ENCODE data around the gene ADPRM. TPM values are rescaled to one million over a fixed set of nuclear protein-coding genes. Genes with fewer than 3 reads are reported as not detected.
"Not testable (repeated sequence)": the region's sequence is repeated elsewhere in the genome, so short reads cannot be mapped to it uniquely, and the experiment has no call there.

ADPRM gene
- total RNA-seq, 1 donor from 2014 or later, result 10.3 TPM

- Mint-ChIP-seq H3K36me3 (ENCODE audit: low read depth) (no peaks in the 10 kb centered on the region), H3K4me3 (ENCODE audit: low read depth) (no peak overlapping the region), H3K27me3 (ENCODE audit: low read depth) (no peaks in the 10 kb centered on the region), H3K27ac (no peak overlapping the region), H3K9me3 (no peaks in the 10 kb centered on the region), H3K4me1 (ENCODE audit: low read depth) (no peaks in the 10 kb centered on the region)
- intact Hi-C loops (cut with micrococcal nuclease), result no loop called here
- no peak for DNase-seq (ENCODE audit: low spot score)
These were observed 30.5 kb upstream of the ADPRM start for GRCh38 chr17:10666906-10667305.

GRCh38 chr17:10668775-10669174 is 28.6 kb upstream of the ADPRM start:
- intact Hi-C loops (cut with micrococcal nuclease), result no loop called here

GRCh38 chr17:10673312-10673711 is 24.1 kb upstream of the ADPRM start:
- no peaks in the 10 kb centered on the region for H3K27me3 Mint-ChIP-seq (ENCODE audit: low read depth)
- no peak overlapping the region for H3K4me3 Mint-ChIP-seq (ENCODE audit: low read depth)
- no peak for DNase-seq (ENCODE audit: low spot score)
- intact Hi-C loops (cut with micrococcal nuclease), result no loop called here
- no peak overlapping the region for H3K27ac Mint-ChIP-seq
- no peaks in the 10 kb centered on the region for H3K9me3 Mint-ChIP-seq
- peaks cover 31% of the 10 kb centered on the region for H3K36me3 Mint-ChIP-seq (ENCODE audit: low read depth)
- H3K4me1 Mint-ChIP-seq (ENCODE audit: low read depth), result no peaks in the 10 kb centered on the region

More at GRCh38 chr17:10668775-10669174, 28.6 kb upstream of the ADPRM start:
- no peak overlapping the region for H3K4me3 Mint-ChIP-seq (ENCODE audit: low read depth)
- no peaks in the 10 kb centered on the region for H3K27me3 Mint-ChIP-seq (ENCODE audit: low read depth)
- no peak for DNase-seq (ENCODE audit: low spot score)
- no peaks in the 10 kb centered on the region for H3K9me3 Mint-ChIP-seq
- no peaks in the 10 kb centered on the region for H3K4me1 Mint-ChIP-seq (ENCODE audit: low read depth)
- no peak overlapping the region for H3K27ac Mint-ChIP-seq
- H3K36me3 Mint-ChIP-seq (ENCODE audit: low read depth), result peaks cover 3% of the 10 kb centered on the region

GRCh38 chr17:10674704-10675103 is 22.7 kb upstream of the ADPRM start:
- no peak overlapping the region for H3K27ac Mint-ChIP-seq
- DNase-seq (ENCODE audit: low spot score), result no peak
- H3K9me3 Mint-ChIP-seq, result no peaks in the 10 kb centered on the region
- intact Hi-C loops (cut with micrococcal nuclease), result no loop called here
- H3K4me1 Mint-ChIP-seq (ENCODE audit: low read depth), result no peaks in the 10 kb centered on the region
- H3K27me3 Mint-ChIP-seq (ENCODE audit: low read depth), result no peaks in the 10 kb centered on the region
- no peak overlapping the region for H3K4me3 Mint-ChIP-seq (ENCODE audit: low read depth)
- peaks cover 41% of the 10 kb centered on the region for H3K36me3 Mint-ChIP-seq (ENCODE audit: low read depth)

- H3K4me3 Mint-ChIP-seq (ENCODE audit: low read depth), result no peak overlapping the region
- H3K27ac Mint-ChIP-seq, result no peak overlapping the region
- peaks cover 77% of the 10 kb centered on the region for H3K36me3 Mint-ChIP-seq (ENCODE audit: low read depth)
- no peaks in the 10 kb centered on the region for H3K27me3 Mint-ChIP-seq (ENCODE audit: low read depth)
- intact Hi-C loops (cut with micrococcal nuclease), result loop anchor here (5.0 kb wide), 1 partner anchor 35 kb away; no protein-coding TSS in a partner anchor
- no peaks in the 10 kb centered on the region for H3K9me3 Mint-ChIP-seq
- DNase-seq (ENCODE audit: low spot score), result no peak
- no peaks in the 10 kb centered on the region for H3K4me1 Mint-ChIP-seq (ENCODE audit: low read depth)
These were observed 15.4 kb upstream of the ADPRM start for GRCh38 chr17:10681866-10682446.

GRCh38 chr17:10683853-10684252 is 13.5 kb upstream of the ADPRM start:
- Mint-ChIP-seq H3K27me3 (ENCODE audit: low read depth) (no peaks in the 10 kb centered on the region), H3K27ac (no peak overlapping the region), H3K4me3 (ENCODE audit: low read depth) (no peak overlapping the region), H3K36me3 (ENCODE audit: low read depth) (peaks cover 73% of the 10 kb centered on the region), H3K9me3 (no peaks in the 10 kb centered on the region), H3K4me1 (ENCODE audit: low read depth) (peaks cover 3% of the 10 kb centered on the region)
- intact Hi-C loops (cut with micrococcal nuclease), result loop anchor here (5.0 kb wide), 1 partner anchor 37 kb away; no protein-coding TSS in a partner anchor
- no peak for DNase-seq (ENCODE audit: low spot score)

GRCh38 chr17:10687499-10687898 is 9.9 kb upstream of the ADPRM start:
- Mint-ChIP-seq H3K27ac (no peak overlapping the region), H3K4me3 (ENCODE audit: low read depth) (no peak overlapping the region), H3K36me3 (ENCODE audit: low read depth) (peaks cover 81% of the 10 kb centered on the region), H3K4me1 (ENCODE audit: low read depth) (peaks cover 18% of the 10 kb centered on the region), H3K27me3 (ENCODE audit: low read depth) (no peaks in the 10 kb centered on the region), H3K9me3 (no peaks in the 10 kb centered on the region)
- DNase-seq (ENCODE audit: low spot score), result no peak
- intact Hi-C loops (cut with micrococcal nuclease), result no loop called here

- H3K9me3 Mint-ChIP-seq, result not testable (repeated sequence)
- intact Hi-C loops (cut with micrococcal nuclease), result loop anchor here (2.0 kb wide), 1 partner anchor 31 kb away; no protein-coding TSS in a partner anchor
- peaks cover 53% of the 10 kb centered on the region for H3K36me3 Mint-ChIP-seq (ENCODE audit: low read depth)
These were observed 1.5 kb upstream of the ADPRM start for GRCh38 chr17:10695875-10696407.

GRCh38 chr17:10698096-10698818 is 863 bp downstream of the ADPRM start:
- Mint-ChIP-seq H3K4me3 (ENCODE audit: low read depth) (peak overlapping the region; percentile 95), H3K27me3 (ENCODE audit: low read depth) (no peaks in the 10 kb centered on the region), H3K9me3 (no peaks in the 10 kb centered on the region), H3K36me3 (ENCODE audit: low read depth) (peaks cover 38% of the 10 kb centered on the region), H3K27ac (peak overlapping the region; percentile 94), H3K4me1 (ENCODE audit: low read depth) (peaks cover 46% of the 10 kb centered on the region)
- intact Hi-C loops (cut with micrococcal nuclease), result no loop called here
- DNase-seq (ENCODE audit: low spot score), result no peak

More at GRCh38 chr17:10695875-10696407, 1.5 kb upstream of the ADPRM start:
- Mint-ChIP-seq H3K4me3 (ENCODE audit: low read depth) (peak overlapping the region; percentile 95), H3K27ac (peak overlapping the region; percentile 93), H3K4me1 (ENCODE audit: low read depth) (peaks cover 37% of the 10 kb centered on the region)
- H3K27me3 Mint-ChIP-seq (ENCODE audit: low read depth); DNase-seq (ENCODE audit: low spot score): not testable (repeated sequence)

GRCh38 chr17:10699856-10700255 is 2.5 kb downstream of the ADPRM start:
- peaks cover 40% of the 10 kb centered on the region for H3K4me1 Mint-ChIP-seq (ENCODE audit: low read depth)
- no peaks in the 10 kb centered on the region for H3K9me3 Mint-ChIP-seq
- H3K4me3 Mint-ChIP-seq (ENCODE audit: low read depth), result peak overlapping the region; percentile 45
- DNase-seq (ENCODE audit: low spot score), result no peak
- H3K27me3 Mint-ChIP-seq (ENCODE audit: low read depth), result no peaks in the 10 kb centered on the region
- peaks cover 31% of the 10 kb centered on the region for H3K36me3 Mint-ChIP-seq (ENCODE audit: low read depth)
- peak overlapping the region; percentile 65 for H3K27ac Mint-ChIP-seq
- intact Hi-C loops (cut with micrococcal nuclease), result no loop called here

- H3K36me3 Mint-ChIP-seq (ENCODE audit: low read depth), result peaks cover 36% of the 10 kb centered on the region
- DNase-seq (ENCODE audit: low spot score), result no peak
- no peak overlapping the region for H3K4me3 Mint-ChIP-seq (ENCODE audit: low read depth)
- H3K27ac Mint-ChIP-seq, result peak overlapping the region; percentile 26
- no peaks in the 10 kb centered on the region for H3K9me3 Mint-ChIP-seq
- peaks cover 37% of the 10 kb centered on the region for H3K4me1 Mint-ChIP-seq (ENCODE audit: low read depth)
- intact Hi-C loops (cut with micrococcal nuclease), result no loop called here
- H3K27me3 Mint-ChIP-seq (ENCODE audit: low read depth), result no peaks in the 10 kb centered on the region
These were observed 5.2 kb downstream of the ADPRM start for GRCh38 chr17:10702574-10702973.

GRCh38 chr17:10705727-10706126 is 8.3 kb downstream of the ADPRM start:
- peaks cover 30% of the 10 kb centered on the region for H3K4me1 Mint-ChIP-seq (ENCODE audit: low read depth)
- no peaks in the 10 kb centered on the region for H3K9me3 Mint-ChIP-seq
- intact Hi-C loops (cut with micrococcal nuclease), result no loop called here
- no peak overlapping the region for H3K27ac Mint-ChIP-seq
- H3K4me3 Mint-ChIP-seq (ENCODE audit: low read depth), result no peak overlapping the region
- DNase-seq (ENCODE audit: low spot score), result no peak
- H3K36me3 Mint-ChIP-seq (ENCODE audit: low read depth), result peaks cover 54% of the 10 kb centered on the region
- H3K27me3 Mint-ChIP-seq (ENCODE audit: low read depth), result no peaks in the 10 kb centered on the region

- DNase-seq (ENCODE audit: low spot score), result no peak
- intact Hi-C loops (cut with micrococcal nuclease), result no loop called here
- H3K36me3 Mint-ChIP-seq (ENCODE audit: low read depth), result peaks cover 57% of the 10 kb centered on the region
- no peak overlapping the region for H3K27ac Mint-ChIP-seq
- H3K4me3 Mint-ChIP-seq (ENCODE audit: low read depth), result no peak overlapping the region
- no peaks in the 10 kb centered on the region for H3K27me3 Mint-ChIP-seq (ENCODE audit: low read depth)
- no peaks in the 10 kb centered on the region for H3K9me3 Mint-ChIP-seq
- H3K4me1 Mint-ChIP-seq (ENCODE audit: low read depth), result no peaks in the 10 kb centered on the region
These were observed 15.9 kb downstream of the ADPRM start for GRCh38 chr17:10713318-10713717.
